ENCODE data around the gene TEAD1. TPM values are rescaled to one million over a fixed set of nuclear protein-coding genes. Genes with fewer than 3 reads are reported as not detected.
A peak's percentile ranks its signal among the peaks of the same experiment; 100 is the strongest.

The TEAD1 gene
- total and polyA plus RNA-seq, 9 of the 15 experiments (the other 6 are each of a cell fraction or from before 2014, with no cell fraction given), result 1.7 to 17.7 (median 10.8) TPM

GRCh38 chr11:12810568-12810894, 136.3 kb downstream of the TEAD1 start:
- no TSS peak for BruUV-seq (replicated peaks)
- peak; percentile 70 for FAIRE-seq
- ATAC-seq, result peak; percentile 76
- in situ Hi-C loops (cut with MboI), result no loop called here
- Histone ChIP-seq H3K9me1 (ENCODE audit: control insufficient read depth, insufficient read depth, low read length) (peaks cover 4% of the 10 kb centered on the region), H4K20me1 (replicated peaks; ENCODE audit: control insufficient read depth, insufficient read depth, low read length) (peaks cover 14% of the 10 kb centered on the region; the same call in 1 of the 2 replicates), H3K4me1 (replicated peaks in 1 of 2; ENCODE audit: control insufficient read depth in 2 of 2, insufficient read depth in 2 of 2, low read length in 2 of 2) (peaks cover 31 to 54% of the 10 kb centered on the region in 2 experiments), H3K9ac (ENCODE audit: insufficient read depth in 1 of 2, low read depth in 2 of 2, low read length in 2 of 2) (peak overlapping the region in 1 of 2 experiments; percentile 37; a peak in 2 of 4 replicates), H3K36me3 (ENCODE audit: control insufficient read depth, insufficient read depth, low read length) (no peaks in the 10 kb centered on the region), H3K27me3 (ENCODE audit: control insufficient read depth in 2 of 2, insufficient read depth in 2 of 2, low read length in 2 of 2) (no peaks in the 10 kb centered on the region), H2AFZ (ENCODE audit: low read depth, low read length) (peak overlapping the region; percentile 42; the same call in 1 of the 2 replicates), H3K4me2 (ENCODE audit: insufficient read depth, low read length) (peak overlapping the region; percentile 52), H3K79me2 (ENCODE audit: control insufficient read depth, insufficient read depth, low read length) (peaks cover 12% of the 10 kb centered on the region; the same call in 2 of the 3 replicates), H3K27ac (ENCODE audit: extremely low read depth, low read depth, low read length) (peak overlapping the region; percentile 56; the same call in 2 of the 3 replicates), H3K4me3 (no peak overlapping the region), H3K9me3 (replicated peaks; ENCODE audit: control insufficient read depth, insufficient read depth, low read depth, low read length) (no peaks in the 10 kb centered on the region)
- intact Hi-C loops (cut with micrococcal nuclease), result loop anchor here (5.0 kb wide), 4 partner anchors 52 to 398 kb away; no protein-coding TSS in a partner anchor
- 2% methylated on average over 5 of the region's 5 CpGs for WGBS (ENCODE audit: insufficient coverage, low coverage, missing lambda C conversion rate)
- CTCF ChIA-PET (ENCODE audit: low intra/inter-chr PET ratio), result no interaction called here
- DNase-seq (ENCODE audit: extremely low read depth in 1 of 4, low spot score in 3 of 4), result peak; percentile 38 to 75 (median 58)
- POLR2A ChIA-PET, result interaction anchor here (0.8 to 1.8 kb wide), 7 partner anchors 9 to 239 kb away, joined by 3 to 6 read pairs (median 3); no protein-coding TSS in a partner anchor
- TF ChIP-seq NFE2L1 (tag; IDR thresholded peaks at IDR 0.05; ENCODE audit: borderline replicate concordance, low read depth) (no peak), CTBP1 (IDR thresholded peaks at IDR 0.05; ENCODE audit: borderline replicate concordance) (peak; percentile 52; the same call in 1 of the 2 replicates), SMARCA4 (IDR thresholded peaks at IDR 0.05) (peak; percentile 45; the same call in 1 of the 2 replicates), NFRKB (IDR thresholded peaks at IDR 0.05; ENCODE audit: low read depth) (no peak), ZFP91 (CRISPR knock-in tag; IDR thresholded peaks at IDR 0.05) (no peak), CSDE1 (IDR thresholded peaks at IDR 0.05) (no peak), KDM1A (IDR thresholded peaks at IDR 0.05) (no peak), STAT5A (IDR thresholded peaks at IDR 0.05; ENCODE audit: borderline replicate concordance, low read length) (no peak), EP300 (IDR thresholded peaks at IDR 0.05; ENCODE audit: low read length) (no peak), ZC3H8 (IDR thresholded peaks at IDR 0.05) (no peak), CREB1 (IDR thresholded peaks at IDR 0.05) (0 out of 2 replicates have a peak, but pooled peaks have one; percentile 36), CREB1 (CRISPR knock-in tag; IDR thresholded peaks at IDR 0.05) (no peak; the same call in 1 of the 2 replicates), BHLHE40 (IDR thresholded peaks at IDR 0.05; ENCODE audit: low read length) (0 out of 2 replicates have a peak, but pooled peaks have one; percentile 17), PURB (CRISPR knock-in tag; IDR thresholded peaks at IDR 0.05; ENCODE audit: low read depth) (no peak), CBFB (CRISPR knock-in tag; IDR thresholded peaks at IDR 0.05) (no peak), SIN3B (IDR thresholded peaks at IDR 0.05; ENCODE audit: low read depth) (no peak), ID3 (CRISPR knock-in tag; IDR thresholded peaks at IDR 0.05) (no peak), ID3 (tag; IDR thresholded peaks at IDR 0.05) (no peak), SMARCE1 (IDR thresholded peaks at IDR 0.05) (peak; percentile 77), HNRNPL (IDR thresholded peaks at IDR 0.05; ENCODE audit: low read depth, low read length) (no peak), SIN3A (IDR thresholded peaks at IDR 0.05; ENCODE audit: borderline replicate concordance in 2 of 2, control insufficient read depth in 1 of 2, low read depth in 2 of 2, low read length in 2 of 2) (no peak), CEBPG (CRISPR knock-in tag; IDR thresholded peaks at IDR 0.05) (peak; percentile 49; the same call in 1 of the 2 replicates), CEBPG (tag; conservative IDR thresholded peaks at IDR 0.05 in 1 of 2, IDR thresholded peaks at IDR 0.05 in 1 of 2) (no peak), WHSC1 (IDR thresholded peaks at IDR 0.05; ENCODE audit: low read length) (no peak), ZNF583 (CRISPR knock-in tag; IDR thresholded peaks at IDR 0.05) (no peak), EGR1 (conservative IDR thresholded peaks at IDR 0.05) (peak; percentile 18; the same call in 1 of the 2 replicates)
